LNCAP (cell line): ENCODE results near the gene PTGER1.

Source experiments
- CTCF ChIP-seq: fragments of 450-650 bp; IDR thresholded peaks from 2 replicates; pipeline ENCODE4 v1.5.1; 2017; ENCODE audit warnings: mild to moderate bottlenecking

PTGER1 gene

GRCh38 chr19:14475251-14476073 lies at the start of gene PTGER1:
Gene PTGER1, minus strand, starts transcription at chr19:14475354. Its CDS starts 1,034 bp downstream, at chr19:14474320.
- TF ChIP-seq CTCF = no peak

GRCh38 chr19:14520543-14520942 lies 45.4 kb upstream of the PTGER1 start:
- TF ChIP-seq CTCF = no peak

GRCh38 chr19:14519860-14520407 lies 44.8 kb upstream of the PTGER1 start:
- TF ChIP-seq CTCF = no peak

- no peak for TF ChIP-seq CTCF
These were observed 44.2 kb upstream of the PTGER1 start for GRCh38 chr19:14519245-14519859.

GRCh38 chr19:14517840-14518505 lies 42.8 kb upstream of the PTGER1 start, which contains the start of gene DNAJB1:
Gene DNAJB1, minus strand, starts transcription at chr19:14518397. Its CDS starts 48 bp downstream, at chr19:14518349.
- TF ChIP-seq CTCF = no peak

- no peak for TF ChIP-seq CTCF
These were observed 42.3 kb upstream of the PTGER1 start for GRCh38 chr19:14517446-14517839.

- TF ChIP-seq CTCF = no peak
These were observed 41.7 kb upstream of the PTGER1 start for GRCh38 chr19:14516746-14517438.
